Activated CD4-positive, alpha-beta T cell treated with anti-CD3 and anti-CD28 coated beads, Interleukin-2, amount 50 U/mL, for 16 hours (primary cell): ENCODE measurements around the gene GNAL.
A peak's percentile ranks its signal among the peaks of the same experiment; 100 is the strongest.

Experiments used
- DNase-seq: peaks from one replicate; pipeline ENCODE4 v3.0.0-alpha.2; 2020

Gene GNAL

DNA sequence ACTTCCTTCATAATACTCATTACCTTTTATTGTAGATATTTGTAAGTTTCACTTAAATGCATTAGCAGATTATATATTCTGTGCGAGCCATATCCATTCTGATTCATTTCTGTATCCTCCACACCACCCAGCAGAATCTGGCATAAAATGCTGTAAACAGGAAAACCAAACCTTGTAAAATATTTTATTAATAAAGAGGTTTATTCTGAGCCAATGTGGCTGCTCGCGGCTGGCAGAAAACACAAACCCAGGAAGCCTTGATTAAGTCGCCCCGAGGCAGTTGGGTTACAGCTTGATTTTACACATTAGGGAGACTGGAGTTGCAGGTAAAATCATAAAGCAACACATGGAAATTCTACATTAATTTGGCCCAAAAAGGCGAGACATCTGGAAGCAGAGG is 40.5 kb downstream of the GNAL start:
- no peak for DNase-seq

DNA sequence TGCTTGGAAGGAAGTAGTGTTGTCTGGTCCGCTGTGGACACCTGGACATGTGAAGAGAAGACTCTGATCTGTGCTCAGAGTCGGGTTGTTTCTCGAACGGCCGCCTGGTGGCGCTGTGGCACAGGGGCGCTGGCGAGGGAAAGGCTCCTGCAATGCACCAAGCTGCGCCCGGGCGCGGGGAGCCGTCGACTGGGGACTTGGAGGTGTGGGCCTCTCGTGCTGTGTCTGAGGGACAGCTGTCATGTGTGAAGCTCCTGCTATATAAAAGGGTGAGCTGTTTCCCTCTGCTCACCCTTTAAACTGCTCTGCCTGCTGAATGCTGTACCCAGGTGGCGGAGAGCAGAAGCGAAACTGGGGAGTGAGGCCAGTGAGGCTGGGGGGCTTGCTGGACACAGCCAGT is 44.0 kb downstream of the GNAL start:
- peak; percentile 75 for DNase-seq

DNA sequence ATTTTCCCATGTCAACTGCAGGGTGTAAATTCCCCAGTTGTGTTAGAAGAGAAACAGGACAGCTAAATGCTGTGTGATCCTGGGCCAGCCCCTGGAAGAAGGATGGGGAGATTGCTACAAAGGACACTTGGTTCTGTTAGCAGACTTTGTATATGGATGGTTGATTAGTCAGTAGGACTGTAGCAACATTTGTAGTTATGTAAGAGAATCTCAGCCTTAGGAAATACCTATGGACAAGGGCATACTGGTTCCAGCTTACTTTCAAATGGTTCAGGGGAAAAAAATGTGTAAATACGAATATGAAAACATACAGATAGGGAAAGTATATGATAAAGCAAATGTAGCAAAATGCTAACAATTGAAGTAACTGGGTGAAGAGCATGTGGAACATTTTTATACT is 47.6 kb downstream of the GNAL start:
- DNase-seq = no peak

DNA sequence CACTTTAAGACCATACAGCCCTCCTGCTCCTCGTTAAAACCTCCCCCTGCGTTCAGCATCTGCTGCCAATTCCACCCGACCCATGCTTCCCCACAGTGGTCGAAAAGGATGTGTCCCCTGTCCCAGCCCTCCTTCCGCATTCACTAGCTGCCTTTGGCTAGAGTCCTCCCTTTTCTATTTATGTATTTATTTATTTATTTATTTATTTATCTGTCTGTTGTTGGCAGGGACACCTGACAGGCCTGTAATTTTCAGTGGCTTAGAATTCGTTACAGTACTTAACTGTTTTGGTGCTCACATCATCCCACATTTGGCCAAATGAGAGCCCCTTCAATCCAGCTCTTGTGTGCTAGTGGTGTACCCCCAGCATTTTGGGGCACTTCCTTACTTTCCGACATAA is 50.8 kb downstream of the GNAL start:
- DNase-seq = no peak

DNA sequence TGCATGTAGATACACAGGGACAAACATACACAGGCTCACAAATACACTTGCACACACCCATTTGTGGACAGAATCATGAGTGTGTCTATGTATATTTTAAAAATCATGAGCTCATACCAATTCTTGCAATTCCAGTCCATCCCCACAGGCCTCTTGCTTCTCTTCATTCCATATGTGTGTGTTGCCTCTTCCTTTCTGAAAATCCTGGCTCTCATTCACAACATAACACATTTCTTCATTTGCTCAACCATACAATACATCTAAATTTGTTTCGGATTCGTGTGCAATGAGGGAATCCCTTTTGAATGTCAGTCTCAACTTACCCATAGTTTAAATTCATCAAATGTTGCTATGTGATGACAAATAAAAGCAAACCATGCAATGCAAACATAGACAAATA is 51.4 kb downstream of the GNAL start:
- DNase-seq = no peak

DNA sequence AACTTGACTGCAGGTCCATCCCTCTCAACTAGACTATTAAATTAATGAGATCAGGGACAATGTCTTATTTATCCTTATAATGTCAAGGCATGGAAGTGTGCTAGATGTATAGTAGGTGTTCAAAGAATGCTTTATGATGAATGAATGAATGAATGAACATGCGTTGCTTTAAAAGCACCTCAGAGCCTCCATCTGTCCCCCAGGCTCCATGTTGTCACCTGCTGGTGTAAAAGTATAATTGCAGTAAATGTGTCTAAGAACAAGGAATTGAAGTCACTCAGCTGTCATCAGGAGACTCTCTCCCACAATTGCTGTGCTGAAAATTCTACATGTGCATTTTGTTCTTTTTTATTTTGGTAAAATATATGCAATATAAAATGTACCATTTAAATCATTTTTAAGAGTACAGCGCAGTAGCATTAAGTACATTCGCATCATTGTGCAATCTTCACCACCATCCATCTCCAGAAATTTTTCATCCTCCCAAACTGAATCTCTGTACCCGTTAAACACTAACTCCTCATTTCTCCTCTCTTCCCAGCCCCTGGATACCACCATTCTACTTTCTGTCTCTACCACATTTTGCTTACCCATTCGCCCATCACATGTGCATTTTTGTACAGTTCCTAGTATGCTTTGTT is 52.6 kb downstream of the GNAL start:
- peak; percentile 32 for DNase-seq

DNA sequence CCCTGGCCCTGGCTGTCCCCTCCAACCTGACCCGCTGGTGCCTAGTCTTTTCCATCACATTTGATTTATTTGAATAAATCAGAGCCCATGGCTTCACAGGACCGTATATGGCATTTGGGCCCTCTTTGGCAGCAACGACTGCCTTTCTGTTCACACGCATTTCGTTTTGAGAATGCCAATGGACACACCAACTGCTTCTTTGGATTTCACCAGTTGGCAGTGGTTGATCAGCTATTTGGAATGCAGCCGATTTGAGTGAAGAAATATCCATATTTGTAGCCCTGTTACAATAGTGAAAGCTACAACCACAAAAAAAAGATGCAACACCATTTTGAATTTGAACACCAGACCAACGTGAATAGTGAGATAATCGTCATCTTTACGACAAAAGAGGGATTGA is 56.5 kb downstream of the GNAL start:
- no peak for DNase-seq

DNA sequence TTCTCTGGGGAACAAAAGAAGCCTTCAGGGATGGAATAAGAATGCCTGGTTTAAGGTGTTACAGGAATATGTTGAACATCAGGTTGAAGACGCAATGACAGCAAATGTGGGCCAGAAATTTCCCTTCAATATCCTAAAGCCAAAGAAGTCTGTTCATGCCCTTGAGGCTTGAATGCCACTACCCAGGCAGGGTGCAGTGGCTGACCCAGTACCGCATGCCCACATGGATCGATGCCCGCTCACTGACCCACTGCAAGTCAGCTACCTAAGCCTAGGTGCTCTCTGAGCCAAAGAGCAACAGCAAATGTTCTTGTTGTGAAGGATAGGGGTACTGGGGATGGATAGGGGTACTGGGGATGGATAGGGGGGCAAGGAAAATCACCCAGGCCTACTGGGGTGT is 58.2 kb downstream of the GNAL start:
- no peak for DNase-seq

DNA sequence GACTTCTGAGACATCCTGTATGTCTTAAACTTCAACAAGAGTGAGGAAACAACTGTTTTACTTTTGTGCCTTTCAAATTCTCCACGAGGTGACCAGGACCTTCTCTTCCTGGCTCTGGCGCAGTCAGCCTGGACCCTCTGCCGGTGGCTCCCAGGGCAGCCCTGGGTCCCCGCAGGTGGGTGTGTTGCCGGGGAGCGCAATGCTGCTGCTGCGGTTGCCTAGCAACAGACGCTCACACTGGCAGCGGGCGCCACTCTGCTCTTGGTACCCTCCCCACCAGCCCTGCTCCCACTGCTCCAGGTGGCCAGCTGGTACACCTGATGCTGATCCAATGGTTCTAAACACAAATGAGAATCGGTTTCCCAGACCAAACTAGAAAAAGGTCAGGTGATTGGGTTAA is 58.7 kb downstream of the GNAL start:
- no peak for DNase-seq

DNA sequence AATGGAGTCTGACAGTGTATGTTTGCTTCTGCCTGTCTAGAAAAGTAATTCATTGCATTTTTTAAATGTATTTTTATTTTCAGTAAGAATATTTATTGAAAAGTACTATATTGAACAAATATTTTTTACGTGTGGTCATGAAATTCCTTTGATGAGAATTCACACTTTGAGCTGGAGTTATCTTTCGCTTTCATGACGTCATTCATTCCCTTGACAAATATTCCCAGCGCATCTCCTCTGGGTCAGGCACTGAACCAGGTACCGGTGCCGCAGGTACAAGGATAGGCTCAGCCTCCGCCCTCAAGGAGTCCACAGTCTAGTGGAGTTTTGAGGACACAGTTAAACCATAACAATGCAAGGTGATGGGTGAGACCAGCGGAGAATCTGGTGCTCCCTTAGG is 60.2 kb downstream of the GNAL start:
- no peak for DNase-seq

DNA sequence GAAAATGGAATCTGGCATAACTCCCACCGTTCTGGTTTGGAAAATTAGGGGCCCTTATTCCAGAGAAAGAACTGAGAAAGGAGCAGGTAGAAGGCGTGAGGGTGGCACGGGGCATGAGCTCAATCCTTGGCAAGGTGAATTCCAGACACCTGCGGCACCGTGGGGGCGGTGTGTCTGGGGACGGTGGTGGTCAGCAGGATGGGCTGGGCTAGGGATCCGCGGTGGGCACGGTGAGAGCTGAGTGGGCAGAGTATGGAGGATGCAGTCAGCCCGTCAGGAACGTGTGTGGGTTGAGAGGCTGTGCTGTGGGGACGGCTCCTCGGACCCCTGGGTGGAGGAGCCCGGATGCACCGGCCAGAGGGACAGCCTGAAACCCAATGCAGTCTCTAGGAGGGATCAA is 61.1 kb downstream of the GNAL start:
- DNase-seq = no peak

DNA sequence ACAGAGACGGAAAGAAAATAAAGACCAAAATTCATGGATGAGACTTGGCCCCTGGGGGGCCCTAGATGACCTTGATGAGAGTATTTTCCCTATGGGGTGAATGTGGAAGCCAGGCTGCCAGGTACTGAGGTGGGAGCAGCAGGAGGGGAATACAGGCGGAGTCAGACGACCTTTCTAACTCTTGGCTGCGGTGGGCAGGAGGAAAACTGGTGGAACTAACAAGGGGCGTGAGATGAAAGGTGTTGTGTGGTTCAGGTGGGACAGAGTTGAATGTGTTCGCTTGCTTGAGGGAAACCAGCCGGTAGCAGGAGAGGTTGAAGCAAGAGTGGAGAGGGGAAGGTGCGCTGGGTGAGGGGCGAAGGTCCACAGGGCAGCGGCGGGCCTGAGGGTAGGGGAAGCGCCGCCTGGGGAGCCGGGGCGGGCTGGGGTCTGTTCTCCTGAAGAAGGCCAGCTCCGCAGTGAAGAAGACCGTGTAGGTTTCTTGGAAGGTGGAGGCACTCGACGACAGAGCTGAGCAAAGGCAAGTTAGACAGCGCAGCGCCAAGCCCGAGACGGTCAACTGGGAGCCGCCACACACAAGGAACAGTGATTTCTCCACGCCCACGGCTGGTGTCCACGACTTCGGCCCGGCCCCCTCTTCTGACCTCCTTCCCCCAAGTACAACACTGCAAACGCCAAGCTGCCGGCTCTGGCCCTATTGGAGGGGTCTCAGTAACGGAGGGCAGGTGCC is 61.7 kb downstream of the GNAL start:
- DNase-seq = no peak

DNA sequence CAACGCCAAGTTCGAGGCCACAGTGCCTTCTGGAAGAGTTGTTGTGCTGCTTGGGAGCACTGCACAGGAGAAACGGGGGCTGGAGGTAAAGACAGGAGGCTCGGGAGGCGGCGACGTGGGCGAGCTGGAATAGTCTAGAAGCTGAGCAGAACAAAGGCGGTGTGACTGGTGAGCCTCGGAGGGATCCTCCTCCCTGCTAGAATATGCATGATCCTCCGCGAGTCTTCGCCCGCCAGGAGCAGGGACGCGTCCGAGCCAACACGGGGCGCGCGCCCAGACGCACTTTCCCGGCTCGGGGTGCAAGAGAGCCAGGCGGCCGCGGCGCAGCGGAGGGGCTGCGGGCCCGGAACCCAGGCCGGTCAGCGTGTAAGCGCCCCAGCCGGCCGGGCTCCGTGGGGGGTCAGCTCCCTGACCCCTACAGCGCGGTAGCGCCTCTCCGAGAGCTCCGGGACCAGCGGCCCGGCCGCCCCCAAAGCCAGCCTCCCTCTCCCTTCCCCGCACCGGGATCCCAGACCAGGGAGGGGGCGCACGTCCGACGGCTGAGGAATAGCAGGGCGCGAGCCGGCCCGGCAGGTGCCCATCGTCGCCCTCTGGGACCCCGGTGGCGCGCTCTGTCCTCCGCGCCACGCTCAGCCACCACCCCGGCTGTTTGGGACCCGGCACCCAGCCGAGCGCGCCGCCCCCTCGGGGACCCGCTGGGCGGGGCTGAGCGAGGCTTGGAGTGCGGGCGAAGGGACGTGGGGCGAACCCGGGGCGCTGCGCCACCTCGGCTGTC is 62.5 kb downstream of the GNAL start:
- no peak for DNase-seq

DNA sequence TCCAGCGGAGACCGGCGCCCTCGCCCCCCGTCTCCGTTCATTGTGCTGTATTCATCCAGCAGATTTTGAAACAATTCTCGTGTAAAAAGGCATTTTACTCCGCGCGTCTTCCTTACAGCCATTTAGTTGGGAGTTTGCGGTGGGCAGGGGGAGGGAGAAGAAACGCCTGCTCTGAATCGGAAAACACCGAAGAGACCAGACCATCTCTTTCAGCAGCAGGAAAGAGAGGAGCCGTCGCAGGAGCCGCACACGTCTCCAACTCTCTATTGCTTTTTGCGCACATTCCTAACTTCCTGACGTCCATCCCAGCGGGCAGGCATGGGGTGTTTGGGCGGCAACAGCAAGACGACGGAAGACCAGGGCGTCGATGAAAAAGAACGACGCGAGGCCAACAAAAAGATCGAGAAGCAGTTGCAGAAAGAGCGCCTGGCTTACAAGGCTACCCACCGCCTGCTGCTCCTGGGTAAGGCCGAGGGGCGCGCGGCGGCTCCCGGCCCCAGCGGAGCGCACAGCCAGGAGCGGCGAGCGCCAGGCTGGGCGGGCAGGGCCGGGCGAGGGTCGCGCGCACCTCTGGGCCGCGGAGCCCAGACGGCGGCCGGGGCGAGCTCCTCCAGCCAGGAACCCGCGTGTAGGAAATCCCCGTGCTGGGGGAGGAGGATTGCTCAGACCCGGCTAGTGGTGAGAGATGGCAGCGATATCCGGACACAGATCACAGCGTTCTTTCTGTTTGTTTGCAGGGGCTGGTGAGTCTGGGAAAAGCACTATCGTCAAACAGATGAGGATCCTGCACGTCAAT is 63.2 kb downstream of the GNAL start:
- peak; percentile 27 for DNase-seq

DNA sequence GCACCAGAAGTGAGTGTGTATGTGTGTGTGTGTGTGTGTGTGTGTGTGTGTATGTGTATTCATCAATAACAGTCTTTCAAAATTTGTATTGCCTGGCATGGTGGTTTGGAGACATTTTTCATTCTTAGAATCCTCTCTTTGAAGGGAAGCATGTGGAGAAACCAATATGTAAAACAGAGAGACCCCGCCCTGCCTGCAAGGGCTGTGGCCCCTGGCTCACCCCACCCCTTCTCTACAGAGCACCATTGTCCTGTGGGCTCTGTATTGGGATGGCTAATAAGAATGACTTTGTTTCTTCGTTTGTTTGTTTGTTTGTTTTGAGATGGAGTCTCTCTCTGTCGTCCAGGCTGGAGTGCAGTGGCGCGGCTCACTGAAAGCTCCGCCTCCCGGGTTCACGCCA is 65.9 kb downstream of the GNAL start:
- DNase-seq = no peak

DNA sequence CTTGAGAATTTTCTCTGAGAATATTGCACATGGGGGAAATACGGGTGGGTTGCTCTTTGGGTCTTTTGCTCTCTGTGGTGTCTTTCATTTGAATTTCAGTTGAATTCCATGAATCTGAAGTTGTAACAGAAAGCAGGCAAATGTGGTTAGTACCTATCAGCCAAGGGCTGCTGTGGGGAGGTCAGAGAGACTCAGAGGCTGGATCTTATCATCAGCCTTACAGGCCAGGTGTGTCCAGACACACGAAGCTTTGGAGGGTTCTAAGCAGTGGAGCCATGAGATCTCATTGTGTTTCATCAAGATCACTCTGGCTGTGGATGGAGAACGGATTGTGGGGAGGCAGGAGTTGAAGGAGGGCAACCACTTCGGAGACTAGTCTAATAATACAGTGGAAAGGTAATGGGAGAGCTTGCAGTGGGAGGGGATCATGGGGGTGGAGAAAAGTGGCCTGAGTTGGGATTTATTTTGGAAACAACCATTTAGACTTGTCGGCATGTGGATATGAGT is 68.1 kb downstream of the GNAL start:
- DNase-seq = no peak

DNA sequence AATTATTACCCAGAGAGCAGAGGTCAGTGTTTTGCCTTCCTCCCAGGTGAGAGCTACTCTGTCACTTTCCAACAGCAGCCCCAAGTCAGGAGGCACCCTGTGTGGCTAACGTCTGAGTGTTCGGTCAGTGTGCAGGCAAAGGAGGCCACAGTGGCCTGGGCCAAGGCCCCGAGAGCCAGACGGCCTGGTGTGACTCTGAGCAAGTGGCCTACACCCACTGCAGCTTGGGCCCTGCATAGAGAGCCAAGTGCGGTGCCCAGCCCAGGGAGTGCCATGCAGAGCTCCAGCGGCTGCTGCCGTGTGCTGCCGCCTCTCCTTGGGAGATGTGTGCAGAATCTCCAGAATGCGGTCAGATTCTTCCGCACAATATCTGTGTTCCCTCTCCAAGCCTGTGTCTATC is 70.4 kb downstream of the GNAL start:
- no peak for DNase-seq

DNA sequence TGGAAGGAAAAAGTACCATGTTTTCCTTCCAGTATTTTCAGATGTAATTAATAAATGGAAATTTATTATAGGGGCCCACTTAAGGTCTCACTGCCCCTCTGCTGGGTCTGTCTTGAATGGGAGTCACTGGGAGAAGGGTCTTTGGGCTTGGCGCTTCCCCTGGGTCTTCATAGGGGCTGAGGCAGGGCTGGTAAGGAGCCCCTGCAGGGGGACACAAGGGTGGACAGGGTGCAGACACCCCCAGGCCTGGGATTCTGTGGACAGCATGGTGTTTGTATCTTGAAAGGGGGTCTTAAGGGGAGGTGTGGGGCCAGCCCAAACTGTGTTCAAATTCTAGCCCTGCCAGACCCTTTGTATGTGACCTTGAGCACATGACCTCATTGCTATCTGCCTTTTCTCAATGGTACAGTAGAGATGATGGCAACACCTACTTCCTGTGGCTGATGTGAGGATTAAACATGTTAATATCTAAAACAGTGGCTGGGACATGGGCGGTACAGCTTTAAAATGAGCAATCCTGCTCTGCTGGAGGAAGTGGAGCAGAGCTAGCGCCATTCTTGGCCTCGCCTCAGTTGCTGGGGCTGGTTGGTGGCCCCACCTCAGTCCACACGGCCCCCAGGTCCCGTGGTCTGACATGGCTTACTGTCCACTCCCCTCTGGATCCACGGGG is 71.6 kb downstream of the GNAL start:
- no peak for DNase-seq

DNA sequence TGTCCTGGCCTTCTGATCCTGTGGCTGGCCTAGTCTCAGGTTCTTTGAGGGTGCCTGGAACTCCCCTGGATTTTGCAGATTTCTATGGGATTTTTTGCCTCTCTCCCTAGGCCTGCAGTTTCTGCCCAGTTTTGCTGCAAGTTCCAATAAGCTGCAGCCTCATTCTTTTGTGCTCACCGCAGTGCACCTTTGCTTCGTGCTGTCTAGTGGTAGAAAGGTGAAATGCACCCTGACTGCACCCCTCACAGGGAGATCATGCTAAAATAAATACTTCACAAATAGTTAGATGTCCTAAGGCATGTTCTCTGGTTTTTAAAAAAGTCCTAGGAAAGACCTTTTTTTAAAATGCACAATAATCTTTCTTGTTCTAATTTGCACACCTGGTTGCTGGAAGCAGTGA is 72.5 kb downstream of the GNAL start:
- DNase-seq = no peak

DNA sequence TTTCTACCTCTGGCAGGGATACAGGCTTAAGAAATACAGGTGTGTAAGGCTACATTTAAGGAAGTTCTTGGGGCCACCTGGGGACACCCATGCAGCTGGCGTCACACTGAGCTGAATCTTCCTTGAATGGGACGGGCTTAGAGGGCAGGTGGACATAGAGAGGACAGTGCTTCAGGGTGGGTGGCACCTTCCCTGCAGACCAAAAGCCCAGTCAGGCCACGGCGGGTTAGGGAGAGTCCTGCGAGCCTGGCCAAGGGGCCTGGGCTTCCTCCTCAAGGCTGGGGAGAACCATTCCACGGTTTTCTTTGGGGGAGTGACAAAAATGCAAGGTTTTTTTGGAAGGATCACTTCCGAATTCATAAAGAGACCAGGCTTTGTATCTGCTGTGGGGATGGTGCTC is 73.4 kb downstream of the GNAL start:
- no peak for DNase-seq

DNA sequence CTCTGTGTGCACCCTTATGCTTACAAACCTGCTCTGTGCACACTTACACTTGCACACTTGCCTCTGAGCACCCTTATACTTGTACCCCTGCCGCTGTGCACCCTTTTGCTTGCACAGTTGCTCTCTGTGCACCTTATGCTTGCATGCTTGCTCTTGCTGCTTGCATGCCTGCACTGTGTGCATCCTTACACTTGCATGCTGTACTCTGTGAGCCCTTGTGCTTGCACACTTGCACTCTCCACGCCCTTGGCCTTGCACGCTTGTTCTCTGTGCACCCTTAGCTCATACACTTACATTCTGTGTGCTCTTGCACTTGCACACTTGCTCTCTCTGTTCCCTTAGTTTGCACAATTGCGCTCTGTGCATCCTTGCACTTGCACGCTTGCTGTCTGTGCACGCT is 78.3 kb downstream of the GNAL start:
- no peak for DNase-seq

DNA sequence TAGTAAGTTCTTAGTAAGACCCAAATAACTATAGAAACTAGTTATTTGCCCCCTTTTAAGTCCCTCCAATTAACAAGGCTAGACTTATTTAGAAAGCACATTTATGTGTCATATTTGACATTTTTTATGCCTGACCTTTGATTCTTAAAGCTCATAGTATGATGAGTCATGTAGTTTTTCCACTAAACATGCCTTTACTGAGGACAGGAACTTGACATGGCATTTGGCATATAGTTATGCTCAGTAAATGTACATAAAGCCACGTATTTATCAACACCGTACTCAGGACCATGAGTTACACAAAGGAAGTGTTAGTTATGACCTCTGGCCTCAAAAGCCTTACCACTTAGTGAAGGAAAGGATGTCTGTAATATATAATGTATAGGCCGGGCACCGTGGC is 78.9 kb downstream of the GNAL start:
- DNase-seq = no peak
